GM19238 (cell line): ENCODE results near the gene KLK1.

Source experiments
- DNase-seq: peaks from one replicate; pipeline ENCODE4 v3.0.0; 2011; ENCODE audit warnings: low spot score; ENCODE audit not compliant: insufficient read length

Gene KLK1

DNA sequence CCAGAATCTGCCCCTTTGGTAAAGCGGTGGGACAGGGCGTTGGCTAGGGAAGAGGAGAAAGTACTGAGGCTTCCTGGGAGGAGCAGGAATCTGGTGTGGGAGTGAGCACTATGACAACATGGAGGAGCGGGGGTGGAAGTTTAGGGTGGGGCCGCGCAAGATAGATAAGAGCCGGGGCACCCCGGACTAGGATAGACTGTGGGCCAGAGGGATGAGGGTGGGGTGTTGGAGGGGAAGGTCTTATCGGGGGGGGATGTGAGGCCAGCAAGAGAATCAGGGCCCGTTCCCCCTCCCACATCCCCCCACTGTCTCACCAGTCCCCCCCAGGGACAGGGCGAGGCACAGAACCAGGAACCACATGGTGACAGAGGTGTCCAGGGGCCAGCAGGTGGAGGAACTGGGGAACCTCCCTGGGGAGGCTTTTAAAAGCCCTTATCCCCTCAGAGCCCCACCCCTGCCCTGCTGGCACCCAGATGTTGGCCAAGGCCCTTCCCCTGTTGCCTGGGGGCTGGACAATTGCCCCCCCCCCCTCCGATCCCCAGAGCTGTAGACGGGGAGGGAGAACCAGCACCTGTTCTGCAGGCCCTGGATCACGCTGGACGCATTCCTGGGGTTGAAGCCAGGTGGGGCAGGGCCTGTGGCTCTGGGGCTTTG lies at the start of gene KLK1:
Gene KLK1, minus strand, starts transcription at position 399 of the 654 bp plus-strand sequence. Its CDS starts 39 bp downstream, at position 360.
- DNase-seq, result no peak

DNA sequence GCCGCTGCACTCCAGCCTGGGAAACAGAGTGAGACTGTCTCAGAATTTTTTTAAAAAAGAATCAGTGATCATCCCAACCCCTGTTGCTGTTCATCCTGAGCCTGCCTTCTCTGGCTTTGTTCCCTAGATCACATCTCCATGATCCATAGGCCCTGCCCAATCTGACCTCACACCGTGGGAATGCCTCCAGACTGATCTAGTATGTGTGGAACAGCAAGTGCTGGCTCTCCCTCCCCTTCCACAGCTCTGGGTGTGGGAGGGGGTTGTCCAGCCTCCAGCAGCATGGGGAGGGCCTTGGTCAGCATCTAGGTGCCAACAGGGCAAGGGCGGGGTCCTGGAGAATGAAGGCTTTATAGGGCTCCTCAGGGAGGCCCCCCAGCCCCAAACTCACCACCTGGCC lies 49.5 kb upstream of the KLK1 start, which contains the start of gene KLK2:
Gene KLK2, plus strand, starts transcription at position 384 of the 400 bp plus-strand sequence. CDS start 35 bp downstream, outside the sequence.
- no peak for DNase-seq

DNA sequence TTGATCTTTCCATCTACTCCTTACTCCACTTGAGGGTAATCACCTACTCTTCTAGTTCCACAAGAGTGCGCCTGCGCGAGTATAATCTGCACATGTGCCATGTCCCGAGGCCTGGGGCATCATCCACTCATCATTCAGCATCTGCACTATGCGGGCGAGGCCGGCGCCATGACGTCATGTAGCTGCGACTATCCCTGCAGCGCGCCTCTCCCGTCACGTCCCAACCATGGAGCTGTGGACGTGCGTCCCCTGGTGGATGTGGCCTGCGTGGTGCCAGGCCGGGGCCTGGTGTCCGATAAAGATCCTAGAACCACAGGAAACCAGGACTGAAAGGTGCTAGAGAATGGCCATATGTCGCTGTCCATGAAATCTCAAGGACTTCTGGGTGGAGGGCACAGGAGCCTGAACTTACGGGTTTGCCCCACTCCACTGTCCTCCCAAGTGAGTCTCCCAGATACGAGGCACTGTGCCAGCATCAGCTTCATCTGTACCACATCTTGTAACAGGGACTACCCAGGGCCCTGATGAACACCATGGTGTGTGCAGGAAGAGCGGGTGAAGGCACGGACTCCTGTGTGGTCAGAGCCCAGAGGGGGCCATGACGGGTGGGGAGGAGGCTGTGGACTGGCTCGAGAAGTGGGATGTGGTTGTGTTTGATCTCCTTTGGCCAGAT lies 47.0 kb upstream of the KLK1 start:
- no peak for DNase-seq

DNA sequence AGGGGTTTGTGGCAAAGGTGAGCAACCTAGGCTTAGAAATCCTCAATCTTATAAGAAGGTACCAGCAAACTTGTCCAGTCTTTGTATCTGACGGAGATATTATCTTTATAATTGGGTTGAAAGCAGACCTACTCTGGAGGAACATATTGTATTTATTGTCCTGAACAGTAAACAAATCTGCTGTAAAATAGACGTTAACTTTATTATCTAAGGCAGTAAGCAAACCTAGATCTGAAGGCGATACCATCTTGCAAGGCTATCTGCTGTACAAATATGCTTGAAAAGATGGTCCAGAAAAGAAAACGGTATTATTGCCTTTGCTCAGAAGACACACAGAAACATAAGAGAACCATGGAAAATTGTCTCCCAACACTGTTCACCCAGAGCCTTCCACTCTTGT lies 45.9 kb upstream of the KLK1 start:
- no peak for DNase-seq

DNA sequence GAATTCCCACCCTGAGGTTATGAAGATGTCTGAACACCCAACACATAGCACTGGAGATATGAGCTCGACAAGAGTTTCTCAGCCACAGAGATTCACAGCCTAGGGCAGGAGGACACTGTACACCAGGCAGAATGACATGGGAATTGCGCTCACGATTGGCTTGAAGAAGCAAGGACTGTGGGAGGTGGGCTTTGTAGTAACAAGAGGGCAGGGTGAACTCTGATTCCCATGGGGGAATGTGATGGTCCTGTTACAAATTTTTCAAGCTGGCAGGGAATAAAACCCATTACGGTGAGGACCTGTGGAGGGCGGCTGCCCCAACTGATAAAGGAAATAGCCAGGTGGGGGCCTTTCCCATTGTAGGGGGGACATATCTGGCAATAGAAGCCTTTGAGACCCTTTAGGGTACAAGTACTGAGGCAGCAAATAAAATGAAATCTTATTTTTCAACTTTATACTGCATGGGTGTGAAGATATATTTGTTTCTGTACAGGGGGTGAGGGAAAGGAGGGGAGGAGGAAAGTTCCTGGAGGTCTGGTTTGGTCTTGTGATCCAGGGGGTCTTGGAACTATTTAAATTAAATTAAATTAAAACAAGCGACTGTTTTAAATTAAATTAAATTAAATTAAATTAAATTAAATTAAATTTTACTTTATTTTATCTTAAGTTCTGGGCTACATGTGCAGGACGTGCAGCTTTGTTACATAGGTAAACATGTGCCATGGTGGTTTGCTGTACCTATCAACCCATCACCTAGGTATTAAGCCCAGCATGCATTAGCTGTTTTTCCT lies 38.1 kb upstream of the KLK1 start:
- DNase-seq, result no peak

DNA sequence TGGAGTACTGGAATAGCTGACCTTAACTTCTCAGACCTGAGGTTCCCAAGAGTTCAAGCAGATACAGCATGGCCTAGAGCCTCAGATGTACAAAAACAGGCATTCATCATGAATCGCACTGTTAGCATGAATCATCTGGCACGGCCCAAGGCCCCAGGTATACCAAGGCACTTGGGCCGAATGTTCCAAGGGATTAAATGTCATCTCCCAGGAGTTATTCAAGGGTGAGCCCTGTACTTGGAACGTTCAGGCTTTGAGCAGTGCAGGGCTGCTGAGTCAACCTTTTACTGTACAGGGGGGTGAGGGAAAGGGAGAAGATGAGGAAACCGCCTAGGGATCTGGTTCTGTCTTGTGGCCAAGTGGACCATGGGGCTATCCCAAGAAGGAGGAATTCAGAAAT lies 37.4 kb upstream of the KLK1 start:
- DNase-seq, result no peak

DNA sequence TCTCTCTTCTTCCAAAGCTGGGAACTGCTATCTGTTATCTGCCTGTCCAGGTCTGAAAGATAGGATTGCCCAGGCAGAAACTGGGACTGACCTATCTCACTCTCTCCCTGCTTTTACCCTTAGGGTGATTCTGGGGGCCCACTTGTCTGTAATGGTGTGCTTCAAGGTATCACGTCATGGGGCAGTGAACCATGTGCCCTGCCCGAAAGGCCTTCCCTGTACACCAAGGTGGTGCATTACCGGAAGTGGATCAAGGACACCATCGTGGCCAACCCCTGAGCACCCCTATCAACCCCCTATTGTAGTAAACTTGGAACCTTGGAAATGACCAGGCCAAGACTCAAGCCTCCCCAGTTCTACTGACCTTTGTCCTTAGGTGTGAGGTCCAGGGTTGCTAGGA lies 36.3 kb upstream of the KLK1 start:
- no peak for DNase-seq

DNA sequence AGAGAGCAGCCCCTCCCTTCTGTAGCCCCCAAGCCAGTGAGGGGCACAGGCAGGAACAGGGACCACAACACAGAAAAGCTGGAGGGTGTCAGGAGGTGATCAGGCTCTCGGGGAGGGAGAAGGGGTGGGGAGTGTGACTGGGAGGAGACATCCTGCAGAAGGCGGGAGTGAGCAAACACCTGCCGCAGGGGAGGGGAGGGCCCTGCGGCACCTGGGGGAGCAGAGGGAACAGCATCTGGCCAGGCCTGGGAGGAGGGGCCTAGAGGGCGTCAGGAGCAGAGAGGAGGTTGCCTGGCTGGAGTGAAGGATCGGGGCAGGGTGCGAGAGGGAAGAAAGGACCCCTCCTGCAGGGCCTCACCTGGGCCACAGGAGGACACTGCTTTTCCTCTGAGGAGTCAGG lies 35.3 kb upstream of the KLK1 start:
- DNase-seq, result no peak

DNA sequence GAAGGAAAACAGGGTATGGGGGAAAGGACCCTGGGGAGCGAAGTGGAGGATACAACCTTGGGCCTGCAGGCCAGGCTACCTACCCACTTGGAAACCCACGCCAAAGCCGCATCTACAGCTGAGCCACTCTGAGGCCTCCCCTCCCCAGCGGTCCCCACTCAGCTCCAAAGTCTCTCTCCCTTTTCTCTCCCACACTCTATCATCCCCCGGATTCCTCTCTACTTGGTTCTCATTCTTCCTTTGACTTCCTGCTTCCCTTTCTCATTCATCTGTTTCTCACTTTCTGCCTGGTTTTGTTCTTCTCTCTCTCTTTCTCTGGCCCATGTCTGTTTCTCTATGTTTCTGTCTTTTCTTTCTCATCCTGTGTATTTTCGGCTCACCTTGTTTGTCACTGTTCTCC lies 33.8 kb upstream of the KLK1 start:
- DNase-seq, result no peak

DNA sequence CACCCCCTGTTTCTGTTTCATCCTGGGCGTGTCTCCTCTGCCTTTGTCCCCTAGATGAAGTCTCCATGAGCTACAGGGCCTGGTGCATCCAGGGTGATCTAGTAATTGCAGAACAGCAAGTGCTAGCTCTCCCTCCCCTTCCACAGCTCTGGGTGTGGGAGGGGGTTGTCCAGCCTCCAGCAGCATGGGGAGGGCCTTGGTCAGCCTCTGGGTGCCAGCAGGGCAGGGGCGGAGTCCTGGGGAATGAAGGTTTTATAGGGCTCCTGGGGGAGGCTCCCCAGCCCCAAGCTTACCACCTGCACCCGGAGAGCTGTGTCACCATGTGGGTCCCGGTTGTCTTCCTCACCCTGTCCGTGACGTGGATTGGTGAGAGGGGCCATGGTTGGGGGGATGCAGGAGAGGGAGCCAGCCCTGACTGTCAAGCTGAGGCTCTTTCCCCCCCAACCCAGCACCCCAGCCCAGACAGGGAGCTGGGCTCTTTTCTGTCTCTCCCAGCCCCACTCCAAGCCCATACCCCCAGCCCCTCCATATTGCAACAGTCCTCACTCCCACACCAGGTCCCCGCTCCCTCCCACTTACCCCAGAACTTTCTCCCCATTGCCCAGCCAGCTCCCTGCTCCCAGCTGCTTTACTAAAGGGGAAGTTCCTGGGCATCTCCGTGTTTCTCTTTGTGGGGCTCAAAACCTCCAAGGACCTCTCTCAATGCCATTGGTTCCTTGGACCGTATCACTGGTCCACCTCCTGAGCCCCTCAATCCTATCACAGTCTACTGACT lies 31.2 kb upstream of the KLK1 start, which contains the start of gene KLK3:
Gene KLK3, plus strand, starts transcription at position 280 of the 775 bp plus-strand sequence. Its CDS starts 41 bp downstream, at position 321.
- no peak for DNase-seq

DNA sequence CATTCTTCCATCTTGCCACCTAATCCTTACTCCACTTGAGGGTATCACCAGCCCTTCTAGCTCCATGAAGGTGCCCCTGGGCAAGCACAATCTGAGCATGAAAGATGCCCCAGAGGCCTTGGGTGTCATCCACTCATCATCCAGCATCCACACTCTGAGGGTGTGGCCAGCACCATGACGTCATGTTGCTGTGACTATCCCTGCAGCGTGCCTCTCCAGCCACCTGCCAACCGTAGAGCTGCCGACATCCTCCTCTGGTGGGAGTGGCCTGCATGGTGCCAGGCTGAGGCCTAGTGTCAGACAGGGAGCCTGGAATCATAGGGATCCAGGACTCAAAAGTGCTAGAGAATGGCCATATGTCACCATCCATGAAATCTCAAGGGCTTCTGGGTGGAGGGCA lies 28.0 kb upstream of the KLK1 start:
- no peak for DNase-seq

DNA sequence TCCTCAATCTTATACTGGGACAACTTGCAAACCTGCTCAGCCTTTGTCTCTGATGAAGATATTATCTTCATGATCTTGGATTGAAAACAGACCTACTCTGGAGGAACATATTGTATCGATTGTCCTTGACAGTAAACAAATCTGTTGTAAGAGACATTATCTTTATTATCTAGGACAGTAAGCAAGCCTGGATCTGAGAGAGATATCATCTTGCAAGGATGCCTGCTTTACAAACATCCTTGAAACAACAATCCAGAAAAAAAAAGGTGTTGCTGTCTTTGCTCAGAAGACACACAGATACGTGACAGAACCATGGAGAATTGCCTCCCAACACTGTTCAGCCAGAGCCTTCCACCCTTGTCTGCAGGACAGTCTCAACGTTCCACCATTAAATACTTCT lies 27.2 kb upstream of the KLK1 start:
- DNase-seq, result no peak

DNA sequence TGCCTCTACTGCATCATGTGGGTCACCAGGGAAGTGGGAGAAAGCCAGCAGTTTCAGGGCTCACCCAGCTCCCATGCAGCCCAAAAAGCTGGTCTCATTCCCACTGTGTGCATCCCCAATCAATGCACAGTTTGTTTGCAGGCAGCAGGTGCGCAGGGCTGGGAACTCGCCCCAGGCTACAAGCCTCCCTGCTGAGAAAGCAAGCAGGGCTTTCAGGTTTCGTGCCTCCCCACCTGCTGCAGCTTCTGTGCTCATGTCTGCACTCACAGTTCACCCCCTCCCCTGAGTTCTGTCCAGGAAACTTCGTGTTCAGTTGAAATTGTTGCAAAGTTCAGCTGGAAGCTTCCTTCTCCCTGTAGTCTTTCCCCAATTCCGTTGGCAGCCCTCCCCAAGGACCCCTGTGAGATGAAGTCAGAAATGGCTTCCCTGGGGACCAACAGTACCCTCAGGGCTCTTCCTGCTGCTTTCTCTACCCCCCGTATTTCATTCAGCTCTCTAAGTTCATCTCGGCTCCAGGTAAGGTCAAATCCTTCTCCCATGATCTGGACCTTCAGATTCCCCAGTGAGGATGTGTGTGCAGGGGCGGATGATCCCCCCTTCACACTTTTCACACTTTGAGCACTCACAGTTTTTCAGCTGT lies 20.8 kb upstream of the KLK1 start:
- DNase-seq, result no peak

DNA sequence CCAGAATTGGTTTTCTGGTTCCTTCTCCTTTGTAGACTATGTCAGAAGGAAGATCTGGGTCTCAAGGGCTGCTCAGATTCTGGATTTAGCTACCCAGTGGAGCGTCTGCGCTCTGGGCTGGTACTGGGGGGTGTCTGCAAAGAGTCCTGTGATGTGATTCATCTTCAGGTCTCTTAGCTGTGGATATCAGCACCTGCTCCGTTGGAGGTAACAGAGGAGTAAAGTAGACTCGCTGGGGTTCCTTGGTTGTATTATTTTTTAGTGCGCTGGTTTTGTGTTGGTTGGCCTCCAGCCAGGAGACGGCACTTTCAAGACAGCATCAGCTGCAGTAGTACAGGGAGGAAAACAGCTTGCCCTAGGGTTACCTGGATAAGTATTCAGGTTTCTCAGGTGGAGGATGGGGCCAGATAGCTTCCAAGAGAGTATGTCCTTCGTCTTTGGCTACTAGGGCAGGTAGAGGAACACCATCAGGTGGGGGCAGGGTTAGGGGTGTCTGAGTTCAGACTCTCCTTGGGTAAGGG lies 20.2 kb upstream of the KLK1 start:
- no peak for DNase-seq

DNA sequence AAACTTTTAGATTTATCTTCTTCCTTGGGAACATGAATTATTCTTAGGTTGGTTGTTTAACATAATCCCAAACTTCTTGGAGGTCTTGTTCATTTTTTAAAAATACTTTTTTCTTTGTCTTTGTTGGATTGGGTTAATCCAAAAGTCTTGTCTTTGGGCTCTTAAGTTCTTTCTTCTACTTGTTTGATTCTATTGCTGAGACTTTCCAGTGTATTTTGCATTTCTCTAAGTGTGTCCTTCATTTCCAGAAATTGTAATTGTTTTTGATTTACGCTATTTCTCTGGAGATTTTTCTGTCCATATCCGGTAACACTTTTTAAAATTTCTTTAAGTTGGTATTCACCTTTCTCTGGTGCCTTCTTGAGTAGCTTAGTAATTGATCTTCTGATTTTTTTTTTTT lies 19.6 kb upstream of the KLK1 start:
- DNase-seq, result no peak

DNA sequence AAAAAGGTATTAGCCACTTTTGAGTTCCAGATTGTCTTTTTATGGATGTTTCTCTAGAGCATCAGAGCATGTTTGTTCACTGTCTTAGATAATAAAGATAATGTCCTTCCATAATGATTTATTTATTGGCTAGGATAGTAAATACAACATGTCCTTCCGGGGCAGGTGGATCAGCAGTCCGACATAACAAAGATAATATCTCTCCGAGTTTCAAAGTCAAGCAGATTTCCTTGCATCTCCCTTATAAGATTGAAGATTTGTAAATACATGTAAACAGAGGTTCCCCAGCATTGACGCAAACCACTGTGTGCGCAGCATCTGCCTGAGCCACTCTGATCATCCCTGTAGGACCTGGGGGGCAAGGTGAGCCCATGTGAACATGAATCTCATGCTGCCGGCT lies 18.5 kb upstream of the KLK1 start:
- no peak for DNase-seq

DNA sequence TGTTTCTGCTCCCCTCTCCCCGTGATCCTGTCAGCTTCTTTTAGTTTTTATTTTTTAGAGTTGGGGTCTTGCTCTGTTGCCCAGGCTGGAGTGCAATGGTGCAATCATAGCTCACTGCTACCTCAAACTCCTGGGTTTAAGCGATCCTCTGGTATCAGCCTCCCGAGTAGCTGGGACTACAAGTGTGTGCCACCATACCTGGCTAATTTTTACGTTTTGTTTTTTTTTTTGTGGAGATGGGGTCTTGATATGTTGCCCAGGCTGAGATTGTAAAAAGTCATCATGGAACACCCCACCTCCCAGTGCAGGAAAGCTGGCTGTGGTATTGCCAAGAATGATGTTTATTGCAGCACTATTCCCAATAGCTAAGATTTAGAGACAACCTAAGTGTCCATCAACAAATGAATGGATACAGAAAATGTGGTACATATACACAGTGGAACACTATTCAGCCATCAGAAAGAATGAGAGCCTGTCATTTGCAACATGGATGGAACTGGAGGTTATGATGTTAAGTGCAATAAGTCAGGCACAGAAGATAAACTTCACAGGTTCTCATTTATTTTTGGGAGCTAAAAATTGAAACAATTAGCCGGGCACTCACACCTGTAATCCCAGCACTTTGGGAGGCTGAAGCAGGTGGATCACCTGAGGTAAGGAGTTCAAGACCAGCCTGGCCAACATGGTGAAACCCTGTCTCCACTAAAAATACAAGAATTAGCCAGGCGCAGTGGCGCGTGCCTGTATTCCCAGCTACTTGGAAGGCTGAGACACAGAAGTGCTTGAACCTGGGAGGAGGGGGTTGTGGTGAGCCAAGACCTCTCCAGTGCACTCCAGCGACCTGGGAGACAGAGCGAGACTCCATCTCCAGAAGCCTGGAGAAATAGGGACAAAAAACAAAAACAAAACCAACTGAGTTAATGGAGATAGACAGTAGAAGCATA lies 16.4 kb upstream of the KLK1 start:
- DNase-seq, result no peak

DNA sequence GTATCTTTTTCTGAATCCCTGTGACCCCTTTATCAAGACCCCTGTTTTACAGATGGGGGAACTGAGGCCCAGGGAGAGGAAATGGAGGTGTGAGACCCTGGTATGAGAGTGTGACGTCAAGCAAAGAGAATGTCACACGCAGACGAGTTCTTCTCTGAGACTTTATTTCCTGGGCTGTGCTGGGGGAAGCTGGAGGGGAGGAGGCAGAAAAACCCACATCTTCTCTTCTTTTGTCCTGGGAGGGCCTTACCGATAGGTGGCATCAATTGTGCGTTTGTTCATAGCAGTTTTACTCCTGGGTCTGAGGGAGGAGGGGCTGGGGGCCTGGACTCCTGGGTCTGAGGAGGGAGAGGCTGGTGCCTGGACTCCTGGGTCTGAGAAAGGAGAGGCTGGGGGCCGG lies 14.7 kb upstream of the KLK1 start:
- peak; percentile 39 for DNase-seq

DNA sequence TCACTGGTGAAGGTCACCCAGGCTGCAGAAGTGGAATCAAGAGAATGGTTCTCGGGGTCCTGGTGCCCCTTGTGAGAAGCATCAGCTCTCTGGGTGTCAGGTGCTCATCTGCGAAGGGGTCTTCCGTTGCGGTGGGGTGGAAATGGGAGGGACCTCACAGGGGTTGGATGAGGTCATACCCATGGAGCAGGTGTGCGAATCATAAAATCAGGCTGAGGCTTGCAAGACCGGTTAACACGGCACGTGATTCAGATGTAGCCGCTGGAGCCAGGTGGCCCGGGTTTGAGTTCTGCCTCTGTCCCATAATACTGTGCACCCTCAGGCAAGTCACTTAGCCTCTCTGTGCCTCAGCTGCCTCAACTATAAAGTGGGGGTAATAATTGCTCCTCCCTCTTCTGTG lies 13.7 kb upstream of the KLK1 start:
- DNase-seq, result no peak
